Gastrocnemius medialis (tissue), 4 donors: ENCODE data around the gene SCN8A. TPM values are rescaled to one million over a fixed set of nuclear protein-coding genes. Genes with fewer than 3 reads are reported as not detected.

Experiments used
- ATAC-seq, 2 donors: fragments of 150-250 bp; one replicate each; pipeline ENCODE4 v1.9.1; 2016
- DNase-seq, 2 donors: peaks; one replicate each; pipeline ENCODE4 v3.0.0-alpha.2; 2019
- H3K27ac ChIP-seq, 4 donors: fragments of 200-600 bp; sonication (generic); 1 replicate in 1 of 4; 2 replicates in 3 of 4; pipeline ENCODE4 v1.5.1; 2016 to 2018; ENCODE audit warnings: mild to moderate bottlenecking in 2 of 4, moderate library complexity in 1 of 4
- H3K27me3 ChIP-seq, 3 donors: fragments of 200-600 bp; sonication (generic) in 2 of 3; 1 replicate in 1 of 3; 2 replicates in 2 of 3; pipeline versions ENCODE4 v1.5.1 to v1.6.0; 2016 to 2019; ENCODE audit warnings: mild to moderate bottlenecking in 1 of 3, moderate library complexity in 1 of 3
- H3K36me3 ChIP-seq, 2 donors: fragments of 200-600 bp; sonication (generic) in 1 of 2; one replicate each; pipeline ENCODE4 v1.5.1; 2017 to 2018
- H3K4me1 ChIP-seq, 2 donors: fragments of 200-600 bp; sonication (generic) in 1 of 2; one replicate each; pipeline ENCODE4 v1.5.1; 2016 to 2017; ENCODE audit warnings: mild to moderate bottlenecking in 2 of 2
- H3K4me3 ChIP-seq, 4 donors: fragments of 200-600 bp; sonication (generic) in 3 of 4; 1 replicate in 1 of 4; 2 replicates in 3 of 4; pipeline ENCODE4 v1.5.1; 2016 to 2019; ENCODE audit warnings: mild to moderate bottlenecking in 2 of 4
- H3K9me3 ChIP-seq, 3 donors: fragments of 200-600 bp; sonication (generic) in 2 of 3; 1 replicate in 1 of 3; 2 replicates in 2 of 3; pipeline ENCODE4 v1.5.1; 2016 to 2019
- POLR2A ChIP-seq, 2 donors: fragments of 450-650 bp; IDR thresholded peaks; one replicate each; pipeline ENCODE4 v1.6.1; 2017; ENCODE audit warnings: antibody characterized with exemption in 2 of 2, mild to moderate bottlenecking in 2 of 2, moderate library complexity in 2 of 2
- in situ Hi-C, 4 donors: fragments of 200-750 bp; cut with MboI; loops; one replicate each; pipeline versions ENCODE4 v1.15.0 to v1.8.0; 2017; ENCODE audit warnings: low sequenced_read_pairs in 4 of 4
- intact Hi-C: fragments of 100-400 bp; cut with DNase I; formaldehyde crosslinking; loops from one replicate; pipeline ENCODE4 v1.15.1; 2023; ENCODE audit warnings: low total_unique reads
- total RNA-seq, 4 donors: library from RNA; depleted of rRNA; stranded (reverse); fragments of >200 nt; gene quantifications; one replicate each; pipeline versions ENCODE4 v1.1.0 to v1.2.3, GENCODE V29; 2016
- TF ChIP-seq, protein P1 (sequence below), 5 experiments: fragments of 450-650 bp in 3 of 5; fragments of 200-600 bp in 2 of 5; sonication (generic) in 2 of 5; IDR thresholded peaks in 4 of 5; conservative IDR thresholded peaks in 1 of 5; 1 replicate in 4 of 5; 2 replicates in 1 of 5; pipeline ENCODE4 v1.5.1; 2016 to 2019; ENCODE audit warnings: antibody characterized with exemption in 5 of 5, mild to moderate bottlenecking in 3 of 5, moderate library complexity in 3 of 5

SCN8A gene
- total RNA-seq, 4 donors from 2014 or later, result 0.05 to 0.29 TPM; not detected in 2

DNA sequence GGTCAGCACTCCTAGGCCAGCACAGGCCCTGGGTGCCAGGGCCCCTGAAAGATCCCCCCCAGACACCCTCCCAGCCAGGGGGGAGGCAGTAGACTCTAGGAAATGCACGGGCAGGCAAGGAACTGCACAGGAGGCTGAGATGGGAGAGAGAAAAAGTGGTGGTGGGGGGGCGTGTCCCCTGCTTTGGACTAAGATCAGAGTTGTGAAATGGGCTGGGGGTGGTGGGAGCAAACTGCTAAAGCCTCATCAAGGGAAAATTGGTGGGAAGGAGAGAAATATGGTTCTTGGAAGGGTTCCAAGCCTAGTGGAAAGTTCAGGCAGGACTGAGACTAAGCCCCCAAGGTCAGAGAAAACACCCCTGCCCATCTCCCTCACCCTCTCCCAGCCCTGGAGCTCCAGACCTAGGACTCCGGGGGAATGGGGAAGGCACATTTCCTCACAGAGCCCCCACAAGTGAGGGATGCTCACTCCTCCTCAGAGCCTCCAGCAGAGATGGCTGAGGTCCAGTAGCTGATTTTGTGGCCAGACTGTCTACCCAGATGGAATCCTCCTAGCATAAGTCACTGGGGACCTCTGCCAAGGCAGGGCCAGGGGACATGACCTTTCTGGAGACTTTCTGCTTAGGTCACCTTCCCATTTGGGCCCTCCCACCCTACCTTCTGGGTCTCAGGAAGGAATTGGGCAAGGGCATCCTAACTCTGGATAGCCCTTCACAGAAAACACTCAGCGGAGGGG is 227.7 kb downstream of the SCN8A start:
- Histone ChIP-seq H3K27me3 (peaks cover 0 to 23% (median 20%) of the 10 kb centered on the region in 3 donors), H3K9me3 (no peaks in the 10 kb centered on the region), H3K4me3 (no peak overlapping the region), H3K36me3 (no peaks in the 10 kb centered on the region), H3K27ac (no peak overlapping the region), H3K4me1 (no peaks in the 10 kb centered on the region)
- in situ Hi-C loops, result loop anchor here in 1 of 4 donors (25.0 kb wide), 1 partner anchor 381 kb away; no protein-coding TSS in a partner anchor
- TF ChIP-seq, protein P1, sequence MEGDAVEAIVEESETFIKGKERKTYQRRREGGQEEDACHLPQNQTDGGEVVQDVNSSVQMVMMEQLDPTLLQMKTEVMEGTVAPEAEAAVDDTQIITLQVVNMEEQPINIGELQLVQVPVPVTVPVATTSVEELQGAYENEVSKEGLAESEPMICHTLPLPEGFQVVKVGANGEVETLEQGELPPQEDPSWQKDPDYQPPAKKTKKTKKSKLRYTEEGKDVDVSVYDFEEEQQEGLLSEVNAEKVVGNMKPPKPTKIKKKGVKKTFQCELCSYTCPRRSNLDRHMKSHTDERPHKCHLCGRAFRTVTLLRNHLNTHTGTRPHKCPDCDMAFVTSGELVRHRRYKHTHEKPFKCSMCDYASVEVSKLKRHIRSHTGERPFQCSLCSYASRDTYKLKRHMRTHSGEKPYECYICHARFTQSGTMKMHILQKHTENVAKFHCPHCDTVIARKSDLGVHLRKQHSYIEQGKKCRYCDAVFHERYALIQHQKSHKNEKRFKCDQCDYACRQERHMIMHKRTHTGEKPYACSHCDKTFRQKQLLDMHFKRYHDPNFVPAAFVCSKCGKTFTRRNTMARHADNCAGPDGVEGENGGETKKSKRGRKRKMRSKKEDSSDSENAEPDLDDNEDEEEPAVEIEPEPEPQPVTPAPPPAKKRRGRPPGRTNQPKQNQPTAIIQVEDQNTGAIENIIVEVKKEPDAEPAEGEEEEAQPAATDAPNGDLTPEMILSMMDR (IDR thresholded peaks at IDR 0.05 in 4 of 5, conservative IDR thresholded peaks at IDR 0.05 in 1 of 5), result no peak
- TF ChIP-seq POLR2A (IDR thresholded peaks at IDR 0.05), result no peak
- no peak for DNase-seq
- no peak for ATAC-seq
- intact Hi-C loops, result no loop called here

DNA sequence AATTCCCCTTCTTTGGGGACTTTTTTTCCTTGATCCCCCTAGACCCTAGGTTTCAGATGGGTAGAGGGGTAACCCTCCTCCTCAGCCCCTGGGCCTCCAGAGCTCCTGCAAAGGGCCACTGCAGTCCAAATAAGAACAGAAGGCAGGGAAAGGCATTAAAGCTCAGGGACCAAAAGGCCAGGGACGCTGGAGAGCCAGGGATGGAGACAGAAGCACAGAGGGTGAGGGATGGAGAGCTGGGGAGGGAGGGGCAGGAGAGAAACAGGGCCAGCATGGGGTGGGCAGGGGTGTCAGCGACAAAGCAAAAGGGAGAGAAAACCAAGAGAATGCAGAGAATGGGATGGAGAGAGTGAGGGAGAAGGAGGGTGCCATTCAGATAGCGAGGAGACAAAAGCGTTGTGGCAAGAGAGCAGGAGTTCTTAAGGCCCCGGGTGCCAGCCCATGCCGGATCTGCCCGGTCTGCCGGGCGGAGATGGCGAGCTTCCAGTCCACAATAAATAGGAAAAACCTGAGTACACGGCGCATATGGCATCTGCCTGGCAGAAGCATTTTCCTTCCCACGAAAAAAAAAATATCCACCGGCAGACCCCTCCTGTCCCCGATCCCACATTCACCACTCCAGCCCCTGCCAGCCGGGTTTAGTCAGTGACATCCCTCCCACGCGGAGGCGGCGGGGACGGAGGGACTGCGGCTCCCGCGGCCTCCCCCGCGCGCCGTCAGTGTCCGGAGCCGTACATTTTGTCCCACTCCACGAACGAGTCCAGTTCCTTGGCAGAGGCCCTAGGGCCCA is 228.9 kb downstream of the SCN8A start:
- TF ChIP-seq, protein P1 (IDR thresholded peaks at IDR 0.05 in 4 of 5, conservative IDR thresholded peaks at IDR 0.05 in 1 of 5), result no peak
- no peak for TF ChIP-seq POLR2A (IDR thresholded peaks at IDR 0.05)
- H3K4me3 ChIP-seq, result peak overlapping the region in 3 of 4 donors; percentile 9 to 35 (median 34)
- H3K27ac ChIP-seq, result no peak overlapping the region
- DNase-seq (no peak), ATAC-seq (no peak)
- H3K27me3 ChIP-seq, result peaks cover 0 to 19% (median 16%) of the 10 kb centered on the region in 3 donors
- H3K4me1 ChIP-seq, result no peaks in the 10 kb centered on the region
- intact Hi-C loops, result loop anchor here (10.0 kb wide), 1 partner anchor 395 kb away; the partner anchor contains the start of gene SLC4A8
- H3K9me3 ChIP-seq, result no peaks in the 10 kb centered on the region
- in situ Hi-C loops, result loop anchor here in 1 of 4 donors (25.0 kb wide), 1 partner anchor 383 kb away; no protein-coding TSS in a partner anchor
- H3K36me3 ChIP-seq, result no peaks in the 10 kb centered on the region

DNA sequence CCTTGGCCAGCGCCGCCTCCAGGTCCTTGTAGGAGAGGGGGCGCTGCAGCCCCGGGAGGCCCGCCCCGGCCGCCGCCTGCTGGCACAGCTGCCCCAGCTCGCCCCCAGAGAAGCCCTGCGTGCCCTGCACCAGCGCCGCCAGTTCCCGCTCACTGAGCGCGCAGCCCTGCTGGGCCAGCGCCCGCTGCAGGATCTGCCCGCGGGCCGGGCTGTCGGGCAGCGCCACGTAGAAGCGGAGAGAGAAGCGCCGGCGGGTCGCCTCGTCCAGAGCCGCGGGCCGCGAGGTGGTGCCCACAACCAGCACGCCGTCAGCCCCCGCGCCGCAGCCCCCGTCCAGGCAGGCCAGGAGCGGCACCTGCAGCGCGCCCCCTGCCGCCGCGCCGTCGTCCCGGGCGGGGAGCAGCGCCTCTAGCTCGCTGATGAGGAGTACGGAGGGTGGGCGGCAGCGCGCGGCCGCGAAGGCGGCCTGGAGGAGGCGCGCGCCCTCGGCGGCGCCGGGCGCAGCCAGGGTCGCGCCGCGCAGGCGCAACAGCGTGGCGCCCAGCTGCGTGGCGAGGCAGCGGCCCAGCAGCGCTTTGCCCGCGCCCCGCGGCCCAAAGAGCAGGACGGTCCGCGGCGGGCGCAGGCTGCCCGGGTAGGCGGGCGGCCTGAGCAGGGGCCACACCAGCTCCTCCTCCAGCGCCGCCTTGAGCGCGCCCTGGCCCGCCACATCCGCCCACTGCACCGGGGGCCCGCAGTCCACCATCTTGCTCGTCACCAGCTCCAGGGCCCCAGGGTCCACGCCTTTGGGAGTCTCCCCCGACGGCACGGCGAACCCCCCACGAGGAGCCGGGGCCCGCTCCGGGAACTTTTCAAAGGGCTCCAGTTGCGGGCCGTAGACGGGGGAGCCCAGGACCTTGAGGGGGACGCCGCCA is 229.8 kb downstream of the SCN8A start:
- H3K4me1 ChIP-seq, result no peaks in the 10 kb centered on the region
- no peak for TF ChIP-seq POLR2A (IDR thresholded peaks at IDR 0.05)
- TF ChIP-seq, protein P1 (IDR thresholded peaks at IDR 0.05 in 4 of 5, conservative IDR thresholded peaks at IDR 0.05 in 1 of 5), result no peak
- intact Hi-C loops (loop anchor here (10.0 kb wide), 1 partner anchor 396 kb away; the partner anchor contains the start of gene SLC4A8), in situ Hi-C loops (loop anchor here in 1 of 4 donors (25.0 kb wide), 1 partner anchor 383 kb away; no protein-coding TSS in a partner anchor)
- peaks cover 0 to 13% (median 10%) of the 10 kb centered on the region in 3 donors for H3K27me3 ChIP-seq
- no peaks in the 10 kb centered on the region for H3K9me3 ChIP-seq
- DNase-seq, result no peak
- H3K27ac ChIP-seq, result no peak overlapping the region
- H3K36me3 ChIP-seq, result no peaks in the 10 kb centered on the region
- H3K4me3 ChIP-seq, result peak overlapping the region in 3 of 4 donors; percentile 34 to 38 (median 35)
- no peak for ATAC-seq
